ENCODE data around the gene AKAP13.

GRCh38 chr15:85401108-85401774, 20.8 kb downstream of the AKAP13 start:
- TF ChIP-seq CTCF (IDR thresholded peaks at IDR 0.05) = no peak
- no peak for TF ChIP-seq RAD21 (IDR thresholded peaks at IDR 0.05; ENCODE audit: low read length)
- TF ChIP-seq EZH2phosphoT487 (IDR thresholded peaks at IDR 0.05; ENCODE audit: borderline replicate concordance, low read depth) = no peak
- TF ChIP-seq TCF12 (IDR thresholded peaks at IDR 0.05) = no peak
- TF ChIP-seq MXI1 (IDR thresholded peaks at IDR 0.05; ENCODE audit: low read depth, low read length) = no peak
- no peak for TF ChIP-seq FOXM1 (IDR thresholded peaks at IDR 0.05; ENCODE audit: low read depth)
- TF ChIP-seq MAX (IDR thresholded peaks at IDR 0.05; ENCODE audit: low read depth) = no peak
- TF ChIP-seq TAF1 (IDR thresholded peaks at IDR 0.05; ENCODE audit: borderline replicate concordance, low read depth, low read length) = no peak
- no peak for TF ChIP-seq REST (IDR thresholded peaks at IDR 0.05; ENCODE audit: low read depth, low read length)
- TF ChIP-seq RXRA (IDR thresholded peaks at IDR 0.05; ENCODE audit: borderline replicate concordance, low read depth) = no peak

All from SK-N-SH (cell line).